ENCODE results near the gene HSPA14.

HSPA14 gene

GRCh38 chr10:14878266-14879123 is 40.4 kb downstream of the HSPA14 start, which contains the start of gene SUV39H2:
Gene SUV39H2 (plus strand): TSS chr10:14878866. CDS start chr10:14878889, 23 bp downstream.
- Histone ChIP-seq H3K4me1 (ENCODE audit: low read length) (peaks cover 13% of the 10 kb centered on the region), H3K4me2 (ENCODE audit: low read depth, low read length) (peak within 1 kb of the TSS; percentile 78), H3K9me3 (replicated peaks; ENCODE audit: insufficient read depth, low read length) (no peaks in the 10 kb centered on the region), H3K9me2 (replicated peaks; ENCODE audit: insufficient read depth, low read length) (no peaks in the 10 kb centered on the region), H3K9ac (ENCODE audit: low read length) (peak within 1 kb of the TSS; percentile 95), H4K20me1 (ENCODE audit: insufficient read depth, low read length) (no peaks in the 10 kb centered on the region), H3K36me3 (replicated peaks; ENCODE audit: insufficient read depth, low read length) (peaks cover 3% of the 10 kb centered on the region; the same call in 1 of the 2 replicates), H3K27me3 (replicated peaks; ENCODE audit: insufficient read depth, low read length) (no peaks in the 10 kb centered on the region), H2AFZ (ENCODE audit: low read length) (peak within 1 kb of the TSS; percentile 81), H3K27ac (ENCODE audit: low read length) (peak within 1 kb of the TSS; percentile 65), H3F3A (ENCODE audit: insufficient read depth, low read length) (no peaks in the 10 kb centered on the region), H3K4me3 (ENCODE audit: low read length) (peak within 1 kb of the TSS; percentile 98), H3K79me2 (ENCODE audit: low read length) (peaks cover 73% of the 10 kb centered on the region)
- TF ChIP-seq CTCF (IDR thresholded peaks at IDR 0.05; ENCODE audit: low read length) (no peak), EZH2phosphoT487 (IDR thresholded peaks at IDR 0.05; ENCODE audit: low read length) (no peak), EZH2 (optimal IDR thresholded peaks at IDR 0.05; ENCODE audit: low read depth, low read length) (no peak)
- peak; percentile 97 for DNase-seq

- Histone ChIP-seq H3K27me3 (replicated peaks; ENCODE audit: insufficient read depth, low read length) (no peaks in the 10 kb centered on the region), H3F3A (ENCODE audit: insufficient read depth, low read length) (no peaks in the 10 kb centered on the region), H3K9me3 (replicated peaks; ENCODE audit: insufficient read depth, low read length) (no peaks in the 10 kb centered on the region), H2AFZ (ENCODE audit: low read length) (peak overlapping the region; percentile 59), H3K4me1 (ENCODE audit: low read length) (peaks cover 13% of the 10 kb centered on the region), H3K9me2 (replicated peaks; ENCODE audit: insufficient read depth, low read length) (no peaks in the 10 kb centered on the region), H3K4me3 (ENCODE audit: low read length) (peak overlapping the region; percentile 80), H3K9ac (ENCODE audit: low read length) (peak overlapping the region; percentile 89), H3K27ac (ENCODE audit: low read length) (peak overlapping the region; percentile 57; the same call in 1 of the 2 replicates), H3K79me2 (ENCODE audit: low read length) (peaks cover 82% of the 10 kb centered on the region), H4K20me1 (ENCODE audit: insufficient read depth, low read length) (no peaks in the 10 kb centered on the region), H3K4me2 (ENCODE audit: low read depth, low read length) (peak overlapping the region; percentile 78), H3K36me3 (replicated peaks; ENCODE audit: insufficient read depth, low read length) (peaks cover 3% of the 10 kb centered on the region)
- DNase-seq: peak; percentile 24
- TF ChIP-seq EZH2phosphoT487 (IDR thresholded peaks at IDR 0.05; ENCODE audit: low read length) (no peak), CTCF (IDR thresholded peaks at IDR 0.05; ENCODE audit: low read length) (no peak), EZH2 (optimal IDR thresholded peaks at IDR 0.05; ENCODE audit: low read depth, low read length) (no peak)
Observed at GRCh38 chr10:14879124-14879927, 41.2 kb downstream of the HSPA14 start.

- Histone ChIP-seq H3K79me2 (ENCODE audit: low read length) (peaks cover 87% of the 10 kb centered on the region), H3K9me3 (replicated peaks; ENCODE audit: insufficient read depth, low read length) (no peaks in the 10 kb centered on the region), H3K27me3 (replicated peaks; ENCODE audit: insufficient read depth, low read length) (no peaks in the 10 kb centered on the region), H3K4me3 (ENCODE audit: low read length) (peak overlapping the region; percentile 80), H3K9ac (ENCODE audit: low read length) (peak overlapping the region; percentile 89; the same call in 1 of the 2 replicates), H4K20me1 (ENCODE audit: insufficient read depth, low read length) (no peaks in the 10 kb centered on the region), H3K27ac (ENCODE audit: low read length) (no peak overlapping the region), H3K4me2 (ENCODE audit: low read depth, low read length) (peak overlapping the region; percentile 78), H3K4me1 (ENCODE audit: low read length) (peaks cover 13% of the 10 kb centered on the region), H2AFZ (ENCODE audit: low read length) (no peak overlapping the region), H3K36me3 (replicated peaks; ENCODE audit: insufficient read depth, low read length) (peaks cover 7% of the 10 kb centered on the region), H3F3A (ENCODE audit: insufficient read depth, low read length) (no peaks in the 10 kb centered on the region), H3K9me2 (replicated peaks; ENCODE audit: insufficient read depth, low read length) (no peaks in the 10 kb centered on the region)
- TF ChIP-seq EZH2phosphoT487 (IDR thresholded peaks at IDR 0.05; ENCODE audit: low read length): no peak
- no peak for TF ChIP-seq EZH2 (optimal IDR thresholded peaks at IDR 0.05; ENCODE audit: low read depth, low read length)
- no peak for TF ChIP-seq CTCF (IDR thresholded peaks at IDR 0.05; ENCODE audit: low read length)
- no peak for DNase-seq
Observed at GRCh38 chr10:14879928-14880193, 41.8 kb downstream of the HSPA14 start.
